MM.1S (cell line): ENCODE measurements around the gene TRIM27.
"Not testable (repeated sequence)": the region's sequence is repeated elsewhere in the genome, so short reads cannot be mapped to it uniquely, and the experiment has no call there.

Experiments
- DNase-seq: peaks from one replicate; pipeline ENCODE4 v3.0.0-alpha.2; 2015
- H2AFZ ChIP-seq: fragments of 300-600 bp; sonication (generic); 2 replicates; pipeline ENCODE4 v1.6.0; 2016; ENCODE audit warnings: antibody characterized with exemption, low read length
- H3F3A ChIP-seq: fragments of 300-600 bp; sonication (generic); 2 replicates; pipeline ENCODE4 v1.6.1; 2016; ENCODE audit warnings: mild to moderate bottlenecking, antibody characterized with exemption, low read length, moderate library complexity, mixed read lengths; ENCODE audit not compliant: insufficient read depth
- H3K27ac ChIP-seq: fragments of 300-600 bp; sonication (generic); 2 replicates; pipeline ENCODE4 v1.5.1; 2016; ENCODE audit warnings: mild to moderate bottlenecking, low read length
- H3K27me3 ChIP-seq: fragments of 300-600 bp; sonication (generic); replicated peaks from 2 replicates; pipeline ENCODE4 v1.6.0; 2016; ENCODE audit warnings: low read length; ENCODE audit not compliant: insufficient read depth
- H3K36me3 ChIP-seq: fragments of 300-600 bp; sonication (generic); replicated peaks from 2 replicates; pipeline ENCODE4 v1.6.1; 2016; ENCODE audit warnings: mild to moderate bottlenecking, low read length, mixed read lengths; ENCODE audit not compliant: insufficient read depth
- H3K4me1 ChIP-seq: fragments of 300-600 bp; sonication (generic); 2 replicates; pipeline ENCODE4 v1.6.1; 2016; ENCODE audit warnings: low read length, mixed read lengths
- H3K4me2 ChIP-seq: fragments of 300-600 bp; sonication (generic); 2 replicates; pipeline ENCODE4 v1.6.0; 2016; ENCODE audit warnings: low read depth, low read length
- H3K4me3 ChIP-seq: fragments of 300-600 bp; sonication (generic); 2 replicates; pipeline ENCODE4 v1.5.1; 2016; ENCODE audit warnings: low read length, mixed read lengths
- H3K79me2 ChIP-seq: fragments of 300-600 bp; sonication (generic); 2 replicates; pipeline ENCODE4 v1.6.1; 2016; ENCODE audit warnings: mixed run types, low read length, mixed read lengths
- H3K9ac ChIP-seq: fragments of 300-600 bp; sonication (generic); 2 replicates; pipeline ENCODE4 v1.6.1; 2016; ENCODE audit warnings: low read length, mixed read lengths
- H3K9me2 ChIP-seq: fragments of 300-600 bp; sonication (generic); replicated peaks from 2 replicates; pipeline ENCODE4 v1.6.1; 2016; ENCODE audit warnings: mild to moderate bottlenecking, low read length, mixed read lengths; ENCODE audit not compliant: insufficient read depth
- H3K9me3 ChIP-seq: fragments of 300-600 bp; sonication (generic); replicated peaks from 2 replicates; pipeline ENCODE4 v1.6.1; 2016; ENCODE audit warnings: mild to moderate bottlenecking, low read length, mixed read lengths; ENCODE audit not compliant: insufficient read depth
- H4K20me1 ChIP-seq: fragments of 300-600 bp; sonication (generic); 2 replicates; pipeline ENCODE4 v1.6.1; 2016; ENCODE audit warnings: mild to moderate bottlenecking, low read length, moderate library complexity, mixed read lengths; ENCODE audit not compliant: insufficient read depth
- CTCF ChIP-seq: fragments of 300-600 bp; sonication (generic); IDR thresholded peaks from 2 replicates; pipeline ENCODE4 v1.5.1; 2016; ENCODE audit warnings: antibody characterized with exemption, low read length, mixed read lengths
- EZH2 ChIP-seq: fragments of 300-600 bp; sonication (generic); optimal IDR thresholded peaks from 2 replicates; pipeline ENCODE3; 2017; ENCODE audit warnings: low read depth, mild to moderate bottlenecking, antibody characterized with exemption, low read length, mixed read lengths
- EZH2phosphoT487 ChIP-seq: fragments of 300-600 bp; sonication (generic); IDR thresholded peaks from 2 replicates; pipeline ENCODE4 v1.6.1; 2018; ENCODE audit warnings: antibody characterized with exemption, low read length

The TRIM27 gene

GRCh38 chr6:28876710-28877109 lies 47.1 kb downstream of the TRIM27 start:
- H3K27me3 ChIP-seq = no peaks in the 10 kb centered on the region
- peak overlapping the region; percentile 30; the same call in 1 of the 2 replicates for H3K4me2 ChIP-seq
- no peak overlapping the region; the same call in 1 of the 2 replicates for H3K4me3 ChIP-seq
- no peaks in the 10 kb centered on the region for H3K9me2 ChIP-seq
- no peaks in the 10 kb centered on the region for H3K9me3 ChIP-seq
- peaks cover 16% of the 10 kb centered on the region for H3K4me1 ChIP-seq
- H3K36me3 ChIP-seq = no peaks in the 10 kb centered on the region
- no peak for TF ChIP-seq EZH2
- TF ChIP-seq EZH2phosphoT487 = no peak
- TF ChIP-seq CTCF = no peak
- H3K9ac ChIP-seq = no peak overlapping the region
- H4K20me1 ChIP-seq = no peaks in the 10 kb centered on the region
- DNase-seq = peak; percentile 55
- H3K27ac ChIP-seq = peak overlapping the region; percentile 20; the same call in 1 of the 2 replicates
- no peaks in the 10 kb centered on the region; the same call in 1 of the 2 replicates for H3F3A ChIP-seq
- peak overlapping the region; percentile 56; the same call in 1 of the 2 replicates for H2AFZ ChIP-seq
- no peaks in the 10 kb centered on the region for H3K79me2 ChIP-seq

- DNase-seq = peak; percentile 13
- Histone ChIP-seq H3K27ac (no peak overlapping the region), H3K4me2 (no peak overlapping the region), H3K9me3 (no peaks in the 10 kb centered on the region), H3K79me2 (no peaks in the 10 kb centered on the region), H3K27me3 (no peaks in the 10 kb centered on the region), H4K20me1 (no peaks in the 10 kb centered on the region), H3K4me1 (peaks cover 16% of the 10 kb centered on the region), H3K36me3 (no peaks in the 10 kb centered on the region), H2AFZ (no peak overlapping the region), H3K9me2 (no peaks in the 10 kb centered on the region), H3K9ac (no peak overlapping the region), H3K4me3 (no peak overlapping the region), H3F3A (no peaks in the 10 kb centered on the region; the same call in 1 of the 2 replicates)
- TF ChIP-seq EZH2phosphoT487 = no peak
- no peak for TF ChIP-seq EZH2
- TF ChIP-seq CTCF = no peak
Measured at GRCh38 chr6:28875191-28875747, 48.5 kb downstream of the TRIM27 start.

GRCh38 chr6:28872157-28872817 lies 51.5 kb downstream of the TRIM27 start:
- not testable (repeated sequence) for H3K4me2 ChIP-seq, H3F3A ChIP-seq, H3K9me2 ChIP-seq, H3K9ac ChIP-seq, H3K79me2 ChIP-seq, H2AFZ ChIP-seq, H3K27me3 ChIP-seq, H3K4me3 ChIP-seq, H3K9me3 ChIP-seq, H3K27ac ChIP-seq, H3K36me3 ChIP-seq, DNase-seq, H4K20me1 ChIP-seq
- peaks cover 16% of the 10 kb centered on the region for H3K4me1 ChIP-seq
